GM19238 (cell line): ENCODE data around the gene BSG.
A peak's percentile ranks its signal among the peaks of the same experiment; 100 is the strongest.
"Not testable (repeated sequence)": the region's sequence is repeated elsewhere in the genome, so short reads cannot be mapped to it uniquely, and the experiment has no call there.

Source experiments
- DNase-seq: peaks from one replicate; pipeline ENCODE4 v3.0.0; 2011; ENCODE audit warnings: low spot score; ENCODE audit not compliant: insufficient read length

Gene BSG

GRCh38 chr19:588093-588740, 15.8 kb downstream of the BSG start:
- DNase-seq = peak; percentile 50

- DNase-seq = no peak
Observed at GRCh38 chr19:588741-589692, 16.6 kb downstream of the BSG start.

GRCh38 chr19:589693-590395, 17.4 kb downstream of the BSG start, which contains the start of gene HCN2:
Gene HCN2, plus strand, starts transcription at chr19:589881. Its CDS starts 65 bp downstream, at chr19:589946.
- DNase-seq = no peak

- DNase-seq = no peak
Observed at GRCh38 chr19:590396-590745, 18.0 kb downstream of the BSG start.

GRCh38 chr19:590750-591098, 18.3 kb downstream of the BSG start:
- DNase-seq = no peak

GRCh38 chr19:591099-591958, 18.9 kb downstream of the BSG start:
- DNase-seq = no peak

GRCh38 chr19:592101-592500, 19.7 kb downstream of the BSG start:
- DNase-seq = no peak

GRCh38 chr19:593055-593454, 20.7 kb downstream of the BSG start:
- DNase-seq = no peak

GRCh38 chr19:593505-593904, 21.1 kb downstream of the BSG start:
- DNase-seq = no peak

GRCh38 chr19:594265-594870, 22.0 kb downstream of the BSG start:
- DNase-seq = no peak

- DNase-seq = no peak
Observed at GRCh38 chr19:595326-596262, 23.2 kb downstream of the BSG start.

GRCh38 chr19:596263-596655, 23.9 kb downstream of the BSG start:
- DNase-seq = no peak

GRCh38 chr19:597406-598315, 25.3 kb downstream of the BSG start:
- DNase-seq = no peak

GRCh38 chr19:601310-601709, 28.9 kb downstream of the BSG start:
- DNase-seq = no peak

GRCh38 chr19:601790-602189, 29.4 kb downstream of the BSG start:
- no peak for DNase-seq

GRCh38 chr19:602391-603301, 30.2 kb downstream of the BSG start:
- no peak for DNase-seq

- DNase-seq = not testable (repeated sequence)
Observed at GRCh38 chr19:603302-603639, 30.9 kb downstream of the BSG start.

- DNase-seq = not testable (repeated sequence)
Observed at GRCh38 chr19:603779-604178, 31.4 kb downstream of the BSG start.
